MCF 10A (cell line): ENCODE results near the gene C5orf58. TPM values are rescaled to one million over a fixed set of nuclear protein-coding genes. Genes with fewer than 3 reads are reported as not detected.

Experiments
- BruUV-seq: library from RNA; stranded (reverse); fragments of 400-500 nt; replicated peaks from 2 replicates; lab custom pipeline; 2021; lab: Mats Ljungman, UMichigan
- CTCF ChIA-PET: fragments of 300-600 bp; sonication (Branson Sonifier 250); formaldehyde crosslinking; extraction: SDS; loops from one replicate; lab custom pipeline; 2021; ENCODE audit warnings: antibody characterized with exemption, inconsistent platforms; lab: Yijun Ruan, JAX
- POLR2A ChIA-PET: fragments of 300-600, 350-650 bp; sonication (Branson Sonifier 250); formaldehyde crosslinking; extraction: SDS; loops from one replicate; lab custom pipeline; 2020; ENCODE audit warnings: antibody characterized with exemption, inconsistent platforms; lab: Yijun Ruan, JAX
- DNase-seq: peaks from one replicate; pipeline ENCODE4 v3.0.0-alpha.2; 2018; ENCODE audit not compliant: unreplicated experiment
- H3K27ac Mint-ChIP-seq: one replicate; pipeline ENCODE4 v1.8.0; 2022; ENCODE audit warnings: mild to moderate bottlenecking, low read depth, mixed read lengths; ENCODE audit not compliant: unreplicated experiment
- H3K27me3 Mint-ChIP-seq: one replicate; pipeline ENCODE4 v1.8.0; 2022; ENCODE audit warnings: mixed read lengths; ENCODE audit not compliant: insufficient read depth, unreplicated experiment
- H3K36me3 Mint-ChIP-seq: one replicate; pipeline ENCODE4 v1.8.0; 2022; ENCODE audit warnings: mild to moderate bottlenecking, moderate library complexity, mixed read lengths; ENCODE audit not compliant: insufficient read depth, unreplicated experiment
- H3K4me1 Mint-ChIP-seq: one replicate; pipeline ENCODE4 v1.8.0; 2022; ENCODE audit warnings: mixed read lengths; ENCODE audit not compliant: insufficient read depth, unreplicated experiment
- H3K4me3 Mint-ChIP-seq: one replicate; pipeline ENCODE4 v1.8.0; 2022; ENCODE audit warnings: mild to moderate bottlenecking, moderate library complexity, mixed read lengths; ENCODE audit not compliant: unreplicated experiment
- H3K9me3 Mint-ChIP-seq: one replicate; pipeline ENCODE4 v1.8.0; 2022; ENCODE audit warnings: mixed read lengths; ENCODE audit not compliant: unreplicated experiment
- CTCF ChIP-seq: fragments of 200-600 bp; IDR thresholded peaks from one replicate; pipeline ENCODE4 v1.8.0; 2022; ENCODE audit warnings: antibody characterized with exemption, mild to moderate bottlenecking; ENCODE audit not compliant: unreplicated experiment
- intact Hi-C: fragments of 100-400 bp; cut with micrococcal nuclease; formaldehyde crosslinking; loops from 2 replicates; pipeline ENCODE4 v1.14.1; 2022
- total RNA-seq: library from RNA; stranded (reverse); gene quantifications from 2 replicates; pipeline ENCODE4 v1.2.3, GENCODE V29; 2022

The C5orf58 gene
- total RNA-seq, 1 experiment from 2014 or later = not detected

- H3K4me3 Mint-ChIP-seq = no peak overlapping the region
- no peak for DNase-seq
- no peaks in the 10 kb centered on the region for H3K4me1 Mint-ChIP-seq
- TF ChIP-seq CTCF = no peak
- CTCF ChIA-PET = interaction anchor here (0.7 to 8.7 kb wide), 3 partner anchors 9 to 53 kb away, joined by 3 to 40 read pairs (median 3); partner anchors contain the start of gene LCP2
- peaks cover 17% of the 10 kb centered on the region for H3K9me3 Mint-ChIP-seq
- POLR2A ChIA-PET = no interaction called here
- H3K36me3 Mint-ChIP-seq = no peaks in the 10 kb centered on the region
- no TSS peak for BruUV-seq
- peaks cover 87% of the 10 kb centered on the region for H3K27me3 Mint-ChIP-seq
- intact Hi-C loops = no loop called here
- H3K27ac Mint-ChIP-seq = no peak overlapping the region
Observed at GRCh38 chr5:170288151-170288550, 55.4 kb downstream of the C5orf58 start.

GRCh38 chr5:170288551-170288950, 55.8 kb downstream of the C5orf58 start:
- no peak overlapping the region for H3K4me3 Mint-ChIP-seq
- H3K27ac Mint-ChIP-seq = no peak overlapping the region
- intact Hi-C loops = no loop called here
- DNase-seq = no peak
- ChIA-PET CTCF (interaction anchor here (1.3 to 8.7 kb wide), 2 partner anchors 9 to 21 kb away, joined by 3 to 40 read pairs; partner anchors contain the start of gene LCP2), POLR2A (no interaction called here)
- TF ChIP-seq CTCF = no peak
- peaks cover 86% of the 10 kb centered on the region for H3K27me3 Mint-ChIP-seq
- no TSS peak for BruUV-seq
- H3K36me3 Mint-ChIP-seq = no peaks in the 10 kb centered on the region
- H3K4me1 Mint-ChIP-seq = no peaks in the 10 kb centered on the region
- peaks cover 13% of the 10 kb centered on the region for H3K9me3 Mint-ChIP-seq

DNA sequence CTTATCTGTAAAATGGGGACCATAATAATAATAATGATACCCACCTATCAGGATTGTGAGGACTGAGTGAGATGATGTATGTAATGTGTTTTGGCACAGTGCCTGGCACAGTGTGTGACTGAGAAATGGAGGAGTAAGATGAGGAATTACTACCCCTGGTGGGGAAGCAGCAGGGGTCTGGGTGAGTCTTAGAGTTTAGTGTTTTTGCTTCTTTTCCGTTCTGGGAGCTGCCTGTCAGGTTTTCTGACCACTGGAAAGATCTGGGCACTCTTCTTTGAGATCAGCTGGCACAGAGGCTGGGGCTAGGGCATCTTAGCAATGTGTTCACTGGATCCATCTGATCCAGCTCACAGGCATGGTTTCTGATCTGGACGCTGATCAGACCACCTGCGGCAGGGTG, 56.3 kb downstream of the C5orf58 start:
- BruUV-seq = no TSS peak
- no peak overlapping the region for H3K4me3 Mint-ChIP-seq
- DNase-seq = no peak
- POLR2A ChIA-PET = no interaction called here
- no peaks in the 10 kb centered on the region for H3K4me1 Mint-ChIP-seq
- peaks cover 7% of the 10 kb centered on the region for H3K9me3 Mint-ChIP-seq
- H3K27me3 Mint-ChIP-seq = peaks cover 80% of the 10 kb centered on the region
- intact Hi-C loops = no loop called here
- CTCF ChIA-PET = interaction anchor here (1.3 to 8.7 kb wide), 2 partner anchors 8 to 21 kb away, joined by 3 to 40 read pairs; partner anchors contain the start of gene LCP2
- no peaks in the 10 kb centered on the region for H3K36me3 Mint-ChIP-seq
- H3K27ac Mint-ChIP-seq = no peak overlapping the region
- no peak for TF ChIP-seq CTCF

- ChIA-PET CTCF (interaction anchor here (0.5 to 8.7 kb wide), 3 partner anchors 8 to 1868 kb away, joined by 3 to 40 read pairs (median 3); partner anchors contain the start of gene LCP2), POLR2A (no interaction called here)
- no TSS peak for BruUV-seq
- H3K9me3 Mint-ChIP-seq = peaks cover under 1% of the 10 kb centered on the region
- H3K36me3 Mint-ChIP-seq = no peaks in the 10 kb centered on the region
- H3K27me3 Mint-ChIP-seq = peaks cover 74% of the 10 kb centered on the region
- no peak overlapping the region for H3K27ac Mint-ChIP-seq
- no peak overlapping the region for H3K4me3 Mint-ChIP-seq
- no peaks in the 10 kb centered on the region for H3K4me1 Mint-ChIP-seq
- TF ChIP-seq CTCF = no peak
- DNase-seq = no peak
- intact Hi-C loops = no loop called here
Observed at GRCh38 chr5:170289764-170290163, 57.0 kb downstream of the C5orf58 start.
